K562 (cell line): ENCODE results near the gene GCDH. TPM values are rescaled to one million over a fixed set of nuclear protein-coding genes. Genes with fewer than 3 reads are reported as not detected.

Experiments
- ATAC-seq: fragments of 200-7000 bp; cut with Tn5 transposase; 3 replicates; pipeline ENCODE4 v1.9.1; 2020; ENCODE audit warnings: moderate library complexity
- BruUV-seq: library from RNA; stranded (reverse); fragments of 400-500 nt; replicated peaks from 2 replicates; lab custom pipeline; 2021; lab: Mats Ljungman, UMichigan
- CTCF ChIA-PET: fragments of 300-600 bp; formaldehyde crosslinking; extraction: SDS; loops from one replicate; lab custom pipeline; 2021; ENCODE audit warnings: low intra/inter-chr PET ratio; lab: Yijun Ruan, JAX
- POLR2A ChIA-PET: fragments of 300-600, 350-650 bp; sonication (Branson Sonifier 250); formaldehyde crosslinking; extraction: SDS; loops from one replicate; lab custom pipeline; 2021; ENCODE audit warnings: antibody characterized with exemption, inconsistent platforms; lab: Yijun Ruan, JAX
- DNase-seq, 4 experiments: peaks; one replicate each; pipeline versions ENCODE4 v3.0.0 to v3.0.0-alpha.2; 2011 to 2018; ENCODE audit warnings: low spot score in 3 of 4, mixed read lengths in 3 of 4; ENCODE audit errors: extremely low read depth in 1 of 4
- FAIRE-seq: peaks from 2 replicates; lab custom pipeline; 2011; peaks lifted over from hg19 to GRCh38; lab: Jason Lieb, UNC
- H2AFZ ChIP-seq: 2 replicates; pipeline ENCODE4 v1.6.0; 2011; ENCODE audit warnings: low read depth, low read length, control low read depth, inconsistent platforms
- H3K27ac ChIP-seq: fragments of 200-600 bp; 3 replicates; pipeline ENCODE4 v1.8.0; 2011; ENCODE audit warnings: low read depth, mild to moderate bottlenecking, control low read depth, inconsistent platforms, low read length, moderate library complexity, mixed read lengths; ENCODE audit errors: extremely low read depth
- H3K27me3 ChIP-seq, 2 experiments: fragments of 300-600 bp in 1 of 2; 2 replicates in 1 of 2; 3 replicates in 1 of 2; pipeline versions ENCODE4 v1.6.0 to v1.8.0; 2011; ENCODE audit warnings: inconsistent platforms in 2 of 2, low read length in 2 of 2, mild to moderate bottlenecking in 1 of 2, mixed read lengths in 1 of 2, moderate library complexity in 1 of 2; ENCODE audit not compliant: control insufficient read depth in 2 of 2, insufficient read depth in 2 of 2
- H3K36me3 ChIP-seq: fragments of 300-600 bp; 3 replicates; pipeline ENCODE4 v1.8.0; 2011; ENCODE audit warnings: mild to moderate bottlenecking, low read length, inconsistent platforms; ENCODE audit not compliant: control insufficient read depth, insufficient read depth
- H3K4me1 ChIP-seq, 2 experiments: fragments of 200-600 bp in 1 of 2; replicated peaks in 1 of 2; 2 replicates in 1 of 2; 3 replicates in 1 of 2; pipeline versions ENCODE4 v1.5.1 to v1.8.0; 2011; ENCODE audit warnings: inconsistent platforms in 2 of 2, low read length in 2 of 2, mild to moderate bottlenecking in 1 of 2, mixed read lengths in 1 of 2, moderate library complexity in 1 of 2; ENCODE audit not compliant: control insufficient read depth in 2 of 2, insufficient read depth in 2 of 2
- H3K4me2 ChIP-seq: 2 replicates; pipeline ENCODE4 v1.6.1; 2011; ENCODE audit warnings: low read length, control low read depth, inconsistent platforms, mixed read lengths; ENCODE audit not compliant: insufficient read depth
- H3K4me3 ChIP-seq: fragments of 200-600 bp; sonication (generic), shearing (Covaris generic); 2 replicates; pipeline ENCODE4 v1.5.1; 2016; ENCODE audit warnings: control low read depth, inconsistent platforms
- H3K79me2 ChIP-seq: fragments of 200-600 bp; 3 replicates; pipeline ENCODE4 v1.8.0; 2011; ENCODE audit warnings: low read length, inconsistent platforms; ENCODE audit not compliant: control insufficient read depth, insufficient read depth
- H3K9ac ChIP-seq, 2 experiments: 2 replicates each; pipeline versions ENCODE4 v1.6.0 to v1.6.1; 2011; ENCODE audit warnings: low read depth in 2 of 2, low read length in 2 of 2, control low read depth in 1 of 2, inconsistent platforms in 1 of 2, mild to moderate bottlenecking in 1 of 2, mixed read lengths in 1 of 2; ENCODE audit not compliant: insufficient read depth in 1 of 2
- H3K9me1 ChIP-seq: one replicate; pipeline ENCODE4 v1.6.0; 2011; ENCODE audit warnings: inconsistent platforms, mild to moderate bottlenecking, low read length, moderate library complexity; ENCODE audit not compliant: control insufficient read depth, insufficient read depth
- H3K9me3 ChIP-seq: replicated peaks from 2 replicates; pipeline ENCODE4 v1.5.1; 2011; ENCODE audit warnings: low read depth, low read length, inconsistent platforms; ENCODE audit not compliant: control insufficient read depth, insufficient read depth
- H4K20me1 ChIP-seq: replicated peaks from 2 replicates; pipeline ENCODE4 v1.6.1; 2011; ENCODE audit warnings: low read length, inconsistent platforms, mixed read lengths; ENCODE audit not compliant: control insufficient read depth, insufficient read depth
- BCL6 ChIP-seq: fragments of 250-450 bp; sonication (Bioruptor Pico); IDR thresholded peaks from 2 replicates; pipeline ENCODE4 v1.4.0; 2020
- BCOR ChIP-seq: fragments of 450-650 bp; IDR thresholded peaks from 2 replicates; pipeline ENCODE4 v1.6.1; 2016
- FOXK1 ChIP-seq: sonication (generic); formaldehyde crosslinking; IDR thresholded peaks from 2 replicates; pipeline ENCODE4 v1.8.0; 2022; ENCODE audit warnings: missing genetic modification reagents, mild to moderate bottlenecking, borderline replicate concordance
- HDAC2 ChIP-seq: fragments of 450-650 bp; IDR thresholded peaks from 2 replicates; pipeline ENCODE4 v1.6.1; 2016; ENCODE audit warnings: mild to moderate bottlenecking
- HMBOX1 ChIP-seq: sonication (generic); IDR thresholded peaks from 2 replicates; pipeline ENCODE4 v1.6.1; 2016
- KAT7 ChIP-seq: sonication (generic); formaldehyde crosslinking; IDR thresholded peaks from 2 replicates; pipeline ENCODE4 v1.8.0; 2022; ENCODE audit warnings: missing genetic modification reagents, mild to moderate bottlenecking, borderline replicate concordance
- LEF1 ChIP-seq: fragments of 450-650 bp; IDR thresholded peaks from 2 replicates; pipeline ENCODE4 v1.6.1; 2016; ENCODE audit warnings: mild to moderate bottlenecking
- MEF2A ChIP-seq: IDR thresholded peaks from 2 replicates; pipeline ENCODE4 v1.6.1; 2011; ENCODE audit warnings: low read depth, mild to moderate bottlenecking, low read length, moderate library complexity; ENCODE audit not compliant: control insufficient read depth
- POLR2AphosphoS2 ChIP-seq: IDR thresholded peaks from 2 replicates; pipeline ENCODE4 v1.6.1; 2012; ENCODE audit warnings: low read length, improper control_type of control experiment
- RNF2 ChIP-seq: sonication (generic); IDR thresholded peaks from 2 replicates; pipeline ENCODE4 v1.6.1; 2016
- SIRT6 ChIP-seq: IDR thresholded peaks from one replicate; pipeline ENCODE4 v1.6.1; 2012; ENCODE audit warnings: low read depth, mild to moderate bottlenecking, control low read depth, inconsistent platforms, low read length, moderate library complexity
- ZC3H4 ChIP-seq: sonication (generic); formaldehyde crosslinking; IDR thresholded peaks from 2 replicates; pipeline ENCODE4 v1.9.0; 2021; ENCODE audit warnings: missing genetic modification reagents, borderline replicate concordance
- WGBS: fragments of 100-300 bp; shearing (Covaris generic); methylation state at CpG from one replicate; pipeline ENCODE4 v1.1.6; 2016; ENCODE audit warnings: low coverage, mixed read lengths; ENCODE audit not compliant: insufficient coverage; ENCODE audit errors: missing lambda C conversion rate; 5-methylcytosine and 5-hydroxymethylcytosine counted together
- in situ Hi-C: fragments of 300-500 bp; cut with MboI; formaldehyde crosslinking; loops from 4 replicates; pipeline ENCODE4 v1.15.0; 2018; ENCODE audit warnings: inconsistent platforms, mixed read lengths
- intact Hi-C: fragments of 100-400 bp; cut with micrococcal nuclease; formaldehyde crosslinking; loops from 2 replicates; pipeline ENCODE4 v1.14.2; 2022
- polyA plus RNA-seq, 8 experiments: library from polyadenylated mRNA; depleted of rRNA in 4 of 8; stranded (reverse) in 5 of 8; unstranded in 3 of 8; fragments of >200 nt; fragmentation: Nextera tagmentation in 2 of 8; fragmentation: Illumina TruSeq in 1 of 8; extraction: Ambion mirVana in 2 of 8; extraction: Trizol in 1 of 8; gene quantifications; 2 replicates each; pipeline versions ENCODE4 v1.2.1 to v1.2.3, GENCODE V29; 2011 to 2014; ENCODE audit warnings: inconsistent platforms in 1 of 8, missing spikeins in 1 of 8
- total RNA-seq, 7 experiments: library from RNA; depleted of rRNA in 6 of 7; stranded (reverse); fragments of >200 nt in 6 of 7; fragmentation: Illumina TruSeq in 2 of 7; extraction: Trizol in 2 of 7; gene quantifications; 2 replicates each; pipeline versions ENCODE4 v1.2.1 to v1.2.3, GENCODE V29; 2011 to 2021; ENCODE audit warnings: low replicate concordance in 1 of 7
- TF ChIP-seq, protein P1 (sequence below): sonication (generic); formaldehyde crosslinking; IDR thresholded peaks from 2 replicates; pipeline ENCODE4 v1.8.0; 2022; ENCODE audit warnings: mild to moderate bottlenecking, missing genetic modification reagents, borderline replicate concordance
- TF ChIP-seq, protein P2 (sequence below): sonication (generic); formaldehyde crosslinking; IDR thresholded peaks from 2 replicates; pipeline ENCODE4 v1.8.1; 2022; ENCODE audit warnings: missing genetic modification reagents
- TF ChIP-seq, protein P3 (sequence below): sonication (generic); formaldehyde crosslinking; IDR thresholded peaks from 2 replicates; pipeline ENCODE4 v1.9.0; 2022; ENCODE audit warnings: mild to moderate bottlenecking, missing genetic modification reagents

Gene GCDH
- total and polyA plus RNA-seq, 9 of the 15 experiments (the other 6 are each of a cell fraction or from before 2014, with no cell fraction given), result 2.9 to 50.8 (median 19.1) TPM

- POLR2A ChIA-PET, result interaction anchor here (0.9 to 1.7 kb wide), 3 partner anchors 8 to 163 kb away, joined by 3 to 5 read pairs (median 5); no protein-coding TSS in a partner anchor
- no peak for FAIRE-seq
- H3K4me2 ChIP-seq, result peak overlapping the region; percentile 98
- H3K9me3 ChIP-seq, result no peaks in the 10 kb centered on the region
- ATAC-seq, result no peak
- in situ Hi-C loops, result no loop called here
- BruUV-seq, result no TSS peak
- intact Hi-C loops, result loop anchor here (5.0 kb wide), 1 partner anchor 53 kb away; the partner anchor contains the start of gene KLF1
- CTCF ChIA-PET, result no interaction called here
- peak overlapping the region; percentile 60 for H3K27ac ChIP-seq
- peaks cover 60% of the 10 kb centered on the region for H3K36me3 ChIP-seq
- TF ChIP-seq, protein P1, sequence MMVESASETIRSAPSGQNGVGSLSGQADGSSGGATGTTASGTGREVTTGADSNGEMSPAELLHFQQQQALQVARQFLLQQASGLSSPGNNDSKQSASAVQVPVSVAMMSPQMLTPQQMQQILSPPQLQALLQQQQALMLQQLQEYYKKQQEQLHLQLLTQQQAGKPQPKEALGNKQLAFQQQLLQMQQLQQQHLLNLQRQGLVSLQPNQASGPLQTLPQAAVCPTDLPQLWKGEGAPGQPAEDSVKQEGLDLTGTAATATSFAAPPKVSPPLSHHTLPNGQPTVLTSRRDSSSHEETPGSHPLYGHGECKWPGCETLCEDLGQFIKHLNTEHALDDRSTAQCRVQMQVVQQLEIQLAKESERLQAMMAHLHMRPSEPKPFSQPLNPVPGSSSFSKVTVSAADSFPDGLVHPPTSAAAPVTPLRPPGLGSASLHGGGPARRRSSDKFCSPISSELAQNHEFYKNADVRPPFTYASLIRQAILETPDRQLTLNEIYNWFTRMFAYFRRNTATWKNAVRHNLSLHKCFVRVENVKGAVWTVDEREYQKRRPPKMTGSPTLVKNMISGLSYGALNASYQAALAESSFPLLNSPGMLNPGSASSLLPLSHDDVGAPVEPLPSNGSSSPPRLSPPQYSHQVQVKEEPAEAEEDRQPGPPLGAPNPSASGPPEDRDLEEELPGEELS (CRISPR knock-in tag), result peak; percentile 62; the same call in 1 of the 2 replicates
- TF ChIP-seq, protein P2, sequence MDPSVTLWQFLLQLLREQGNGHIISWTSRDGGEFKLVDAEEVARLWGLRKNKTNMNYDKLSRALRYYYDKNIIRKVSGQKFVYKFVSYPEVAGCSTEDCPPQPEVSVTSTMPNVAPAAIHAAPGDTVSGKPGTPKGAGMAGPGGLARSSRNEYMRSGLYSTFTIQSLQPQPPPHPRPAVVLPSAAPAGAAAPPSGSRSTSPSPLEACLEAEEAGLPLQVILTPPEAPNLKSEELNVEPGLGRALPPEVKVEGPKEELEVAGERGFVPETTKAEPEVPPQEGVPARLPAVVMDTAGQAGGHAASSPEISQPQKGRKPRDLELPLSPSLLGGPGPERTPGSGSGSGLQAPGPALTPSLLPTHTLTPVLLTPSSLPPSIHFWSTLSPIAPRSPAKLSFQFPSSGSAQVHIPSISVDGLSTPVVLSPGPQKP (CRISPR knock-in tag), result no peak
- peak; percentile 74 for TF ChIP-seq KAT7 (CRISPR knock-in tag)
- TF ChIP-seq HDAC2, result no peak
- 0 out of 2 replicates have a peak, but pooled peaks have one; percentile 3 for TF ChIP-seq POLR2AphosphoS2
- no peak for TF ChIP-seq MEF2A
- no peak for TF ChIP-seq LEF1
- TF ChIP-seq BCL6 (CRISPR knock-in tag), result no peak
- TF ChIP-seq BCOR, result no peak
- 0 out of 2 replicates have a peak, but pooled peaks have one; percentile 37 for TF ChIP-seq FOXK1 (CRISPR knock-in tag)
- TF ChIP-seq, protein P3, sequence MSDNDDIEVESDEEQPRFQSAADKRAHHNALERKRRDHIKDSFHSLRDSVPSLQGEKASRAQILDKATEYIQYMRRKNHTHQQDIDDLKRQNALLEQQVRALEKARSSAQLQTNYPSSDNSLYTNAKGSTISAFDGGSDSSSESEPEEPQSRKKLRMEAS (CRISPR knock-in tag), result no peak
- no peak for TF ChIP-seq HMBOX1
- TF ChIP-seq ZC3H4 (CRISPR knock-in tag), result no peak
- no peak for TF ChIP-seq RNF2
- TF ChIP-seq SIRT6, result peak; percentile 48
- peaks cover 8% of the 10 kb centered on the region for H3K9me1 ChIP-seq
- peaks cover 29 to 44% of the 10 kb centered on the region in 2 experiments for H3K4me1 ChIP-seq
- peak overlapping the region; percentile 83 to 99 for H3K9ac ChIP-seq
- WGBS, result 53% methylated on average over 10 of the region's 10 CpGs
- peaks cover 31% of the 10 kb centered on the region for H4K20me1 ChIP-seq
- peak in 1 of 4 experiments; percentile 13 for DNase-seq
- no peaks in the 10 kb centered on the region for H3K27me3 ChIP-seq
- peak overlapping the region; percentile 90 for H3K4me3 ChIP-seq
- peaks cover 51% of the 10 kb centered on the region for H3K79me2 ChIP-seq
- H2AFZ ChIP-seq, result no peak overlapping the region
Measured at GRCh38 chr19:12939975-12940423, 49.0 kb downstream of the GCDH start.
